GM21381 (cell line): ENCODE results near the gene PRKD1.
"Not testable (repeated sequence)": the region's sequence is repeated elsewhere in the genome, so short reads cannot be mapped to it uniquely, and the experiment has no call there.

Experiments
- ATAC-seq: cut with Tn5 transposase; IDR thresholded peaks from one replicate; pipeline ENCODE4 v1.9.1; 2021; ENCODE audit warnings: mild to moderate bottlenecking, moderate library complexity; ENCODE audit not compliant: unreplicated experiment

Gene PRKD1

GRCh38 chr14:29749829-29750228 is 177.8 kb downstream of the PRKD1 start:
- no peak for ATAC-seq

- no peak for ATAC-seq
These were observed 178.3 kb downstream of the PRKD1 start for GRCh38 chr14:29749327-29749726.

GRCh38 chr14:29745863-29746262 is 181.8 kb downstream of the PRKD1 start:
- no peak for ATAC-seq

GRCh38 chr14:29743531-29743930 is 184.1 kb downstream of the PRKD1 start:
- ATAC-seq, result no peak

GRCh38 chr14:29741909-29742401 is 185.7 kb downstream of the PRKD1 start:
- ATAC-seq, result no peak

GRCh38 chr14:29740491-29740890 is 187.2 kb downstream of the PRKD1 start:
- no peak for ATAC-seq

GRCh38 chr14:29738950-29739349 is 188.7 kb downstream of the PRKD1 start:
- no peak for ATAC-seq

GRCh38 chr14:29738056-29738455 is 189.6 kb downstream of the PRKD1 start:
- ATAC-seq, result no peak

GRCh38 chr14:29735459-29735858 is 192.2 kb downstream of the PRKD1 start:
- no peak for ATAC-seq

- ATAC-seq, result no peak
These were observed 192.9 kb downstream of the PRKD1 start for GRCh38 chr14:29734732-29735131.

GRCh38 chr14:29726560-29727331 is 200.9 kb downstream of the PRKD1 start:
- ATAC-seq, result not testable (repeated sequence)

- no peak for ATAC-seq
These were observed 202.7 kb downstream of the PRKD1 start for GRCh38 chr14:29724991-29725390.

- no peak for ATAC-seq
These were observed 204.8 kb downstream of the PRKD1 start for GRCh38 chr14:29722831-29723230.

- ATAC-seq, result no peak
These were observed 206.1 kb downstream of the PRKD1 start for GRCh38 chr14:29721586-29721985.

GRCh38 chr14:29717901-29718300 is 209.7 kb downstream of the PRKD1 start:
- ATAC-seq, result no peak

GRCh38 chr14:29716150-29716549 is 211.5 kb downstream of the PRKD1 start:
- ATAC-seq, result no peak

- ATAC-seq, result no peak
These were observed 215.0 kb downstream of the PRKD1 start for GRCh38 chr14:29712601-29713000.

GRCh38 chr14:29710015-29710414 is 217.6 kb downstream of the PRKD1 start:
- ATAC-seq, result no peak

GRCh38 chr14:29709490-29709889 is 218.2 kb downstream of the PRKD1 start:
- no peak for ATAC-seq

- ATAC-seq, result no peak
These were observed 220.9 kb downstream of the PRKD1 start for GRCh38 chr14:29706700-29707099.

- ATAC-seq, result no peak
These were observed 221.8 kb downstream of the PRKD1 start for GRCh38 chr14:29705801-29706200.

- not testable (repeated sequence) for ATAC-seq
These were observed 238.1 kb downstream of the PRKD1 start for GRCh38 chr14:29689597-29689996.

GRCh38 chr14:29687866-29688265 is 239.8 kb downstream of the PRKD1 start:
- ATAC-seq, result no peak
